ENCODE measurements around the gene FOXQ1. TPM values are rescaled to one million over a fixed set of nuclear protein-coding genes. Genes with fewer than 3 reads are reported as not detected.

The FOXQ1 gene
- total RNA-seq, 1 donor from 2014 or later, result 6.4 TPM

DNA sequence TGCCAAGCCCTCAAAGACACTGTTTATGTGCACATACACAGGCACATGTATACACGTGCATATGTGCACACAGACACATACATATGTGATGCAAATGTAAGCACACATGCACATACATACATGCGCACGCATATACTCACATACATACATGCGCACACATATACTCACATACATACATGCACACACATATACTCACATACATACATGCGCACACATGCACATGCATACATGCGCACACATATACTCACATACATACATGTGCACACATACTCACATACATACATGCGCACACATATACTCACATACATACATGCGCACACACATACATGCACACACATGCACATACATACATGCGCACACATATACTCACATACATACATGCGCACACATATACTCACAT lies 20.5 kb upstream of the FOXQ1 start:
- TF ChIP-seq CTCF (IDR thresholded peaks at IDR 0.05), result no peak
- TF ChIP-seq POLR2A (IDR thresholded peaks at IDR 0.05), result no peak
- TF ChIP-seq POLR2AphosphoS5 (IDR thresholded peaks at IDR 0.05; ENCODE audit: insufficient read depth in 1 of 2, low read depth in 1 of 2), result no peak
- peak in 1 of 2 donors; percentile 13 for DNase-seq (ENCODE audit: extremely low spot score in 2 of 2)
- intact Hi-C loops (cut with DNase I), result no loop called here
- no peaks in the 10 kb centered on the region for H3K27me3 ChIP-seq
- H3K9me3 ChIP-seq, result no peaks in the 10 kb centered on the region
- H3K4me1 ChIP-seq, result peaks cover 6% of the 10 kb centered on the region
- H3K36me3 ChIP-seq, result no peaks in the 10 kb centered on the region
- no peak overlapping the region for H3K4me3 ChIP-seq
- H3K27ac ChIP-seq, result no peak overlapping the region

- TF ChIP-seq POLR2A (IDR thresholded peaks at IDR 0.05) (no peak), POLR2AphosphoS5 (IDR thresholded peaks at IDR 0.05; ENCODE audit: insufficient read depth in 1 of 2, low read depth in 1 of 2) (no peak), CTCF (IDR thresholded peaks at IDR 0.05) (no peak)
- no peak for DNase-seq (ENCODE audit: extremely low spot score in 2 of 2)
- intact Hi-C loops (cut with DNase I), result no loop called here
These were observed 16.5 kb upstream of the FOXQ1 start for GRCh38 chr6:1295420-1295819.

DNA sequence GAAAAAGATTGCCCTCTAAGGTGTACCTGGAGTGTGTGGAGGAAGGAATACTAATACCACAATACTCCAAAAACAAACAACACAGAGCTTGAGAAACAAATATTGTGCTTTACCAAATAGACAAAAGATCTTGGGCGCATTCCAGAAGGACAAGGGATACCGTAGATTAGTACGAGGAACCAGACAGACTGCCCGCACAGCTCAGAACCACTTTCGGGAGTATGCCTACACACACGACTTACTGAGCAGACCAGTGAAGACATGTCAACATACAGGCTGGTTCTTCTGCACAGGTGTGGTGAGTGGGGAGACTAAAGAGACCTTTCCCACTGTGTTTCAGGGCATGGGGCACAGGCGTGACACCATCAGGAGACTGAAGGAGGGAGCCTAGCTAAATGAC lies 15.8 kb upstream of the FOXQ1 start:
- no peak overlapping the region for H3K4me3 ChIP-seq
- intact Hi-C loops (cut with DNase I), result no loop called here
- no peak overlapping the region for H3K27ac ChIP-seq
- no peaks in the 10 kb centered on the region for H3K9me3 ChIP-seq
- H3K36me3 ChIP-seq, result no peaks in the 10 kb centered on the region
- DNase-seq (ENCODE audit: extremely low spot score in 2 of 2), result no peak
- TF ChIP-seq POLR2AphosphoS5 (IDR thresholded peaks at IDR 0.05; ENCODE audit: insufficient read depth in 1 of 2, low read depth in 1 of 2) (no peak), CTCF (IDR thresholded peaks at IDR 0.05) (no peak), POLR2A (IDR thresholded peaks at IDR 0.05) (no peak)
- no peaks in the 10 kb centered on the region for H3K27me3 ChIP-seq
- peaks cover 6% of the 10 kb centered on the region for H3K4me1 ChIP-seq

More at GRCh38 chr6:1295420-1295819, 16.5 kb upstream of the FOXQ1 start:
- Histone ChIP-seq H3K27ac (no peak overlapping the region), H3K9me3 (no peaks in the 10 kb centered on the region), H3K4me1 (peaks cover 6% of the 10 kb centered on the region), H3K4me3 (no peak overlapping the region), H3K36me3 (no peaks in the 10 kb centered on the region), H3K27me3 (no peaks in the 10 kb centered on the region)

DNA sequence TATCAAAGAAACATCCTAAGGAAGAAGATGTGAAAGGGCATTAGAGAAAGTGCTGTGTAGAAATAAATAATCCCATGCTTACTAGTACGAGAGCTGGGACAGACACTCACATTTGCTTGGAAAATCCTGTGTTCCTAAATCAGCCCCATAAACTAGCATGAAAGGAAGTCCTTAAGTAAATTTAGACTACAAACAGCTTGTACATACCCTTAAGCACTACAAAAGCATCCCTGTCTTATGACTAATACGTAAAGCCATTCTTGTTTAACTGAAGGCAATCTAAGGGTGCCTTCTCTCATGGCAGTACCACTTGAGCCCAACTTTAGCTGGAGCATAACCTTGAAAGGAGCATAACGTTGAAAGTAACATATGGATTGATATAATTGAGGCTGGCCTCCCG lies 15.4 kb upstream of the FOXQ1 start:
- peaks cover 6% of the 10 kb centered on the region for H3K4me1 ChIP-seq
- no peak overlapping the region for H3K4me3 ChIP-seq
- H3K9me3 ChIP-seq, result no peaks in the 10 kb centered on the region
- H3K27ac ChIP-seq, result no peak overlapping the region
- H3K36me3 ChIP-seq, result no peaks in the 10 kb centered on the region
- H3K27me3 ChIP-seq, result no peaks in the 10 kb centered on the region
- no peak for DNase-seq (ENCODE audit: extremely low spot score in 2 of 2)
- intact Hi-C loops (cut with DNase I), result no loop called here
- TF ChIP-seq CTCF (IDR thresholded peaks at IDR 0.05) (no peak), POLR2AphosphoS5 (IDR thresholded peaks at IDR 0.05; ENCODE audit: insufficient read depth in 1 of 2, low read depth in 1 of 2) (no peak), POLR2A (IDR thresholded peaks at IDR 0.05) (no peak)

DNA sequence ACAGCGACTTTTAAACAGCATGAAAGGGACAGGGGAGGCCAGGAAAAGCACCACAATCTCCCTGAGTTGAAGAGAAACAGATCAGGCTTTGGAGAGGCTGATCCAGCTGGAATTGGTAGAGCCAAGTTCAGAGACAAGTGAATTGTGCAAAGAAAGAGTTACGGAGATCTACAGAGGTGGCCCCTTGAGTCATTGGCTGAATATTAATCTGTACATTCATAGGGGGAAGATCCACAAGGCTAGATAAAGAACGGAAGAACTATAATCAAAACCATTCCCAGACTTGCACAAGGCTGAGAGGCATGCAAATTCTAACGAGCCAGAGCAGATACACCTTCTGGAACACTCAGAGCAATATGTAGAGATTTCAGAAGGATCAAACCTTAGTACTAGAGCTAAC lies 14.2 kb upstream of the FOXQ1 start:
- Histone ChIP-seq H3K4me3 (no peak overlapping the region), H3K9me3 (no peaks in the 10 kb centered on the region)

More for the DNA sequence above, 14.2 kb upstream of the FOXQ1 start:
- Histone ChIP-seq H3K4me1 (peaks cover 6% of the 10 kb centered on the region), H3K36me3 (no peaks in the 10 kb centered on the region), H3K27me3 (no peaks in the 10 kb centered on the region), H3K27ac (no peak overlapping the region)
- intact Hi-C loops (cut with DNase I), result no loop called here
- no peak for DNase-seq (ENCODE audit: extremely low spot score in 2 of 2)
- no peak for TF ChIP-seq POLR2A (IDR thresholded peaks at IDR 0.05)
- no peak for TF ChIP-seq CTCF (IDR thresholded peaks at IDR 0.05)
- TF ChIP-seq POLR2AphosphoS5 (IDR thresholded peaks at IDR 0.05; ENCODE audit: insufficient read depth in 1 of 2, low read depth in 1 of 2), result no peak
